ENCODE results near the gene GALNT14.

GALNT14 gene

GRCh38 chr2:31083234-31083993 lies 54.8 kb downstream of the GALNT14 start:
- no peak for DNase-seq

GRCh38 chr2:31082002-31082401 lies 56.2 kb downstream of the GALNT14 start:
- no peak for DNase-seq

GRCh38 chr2:31081492-31081891 lies 56.7 kb downstream of the GALNT14 start:
- peak; percentile 55 for DNase-seq

DNA sequence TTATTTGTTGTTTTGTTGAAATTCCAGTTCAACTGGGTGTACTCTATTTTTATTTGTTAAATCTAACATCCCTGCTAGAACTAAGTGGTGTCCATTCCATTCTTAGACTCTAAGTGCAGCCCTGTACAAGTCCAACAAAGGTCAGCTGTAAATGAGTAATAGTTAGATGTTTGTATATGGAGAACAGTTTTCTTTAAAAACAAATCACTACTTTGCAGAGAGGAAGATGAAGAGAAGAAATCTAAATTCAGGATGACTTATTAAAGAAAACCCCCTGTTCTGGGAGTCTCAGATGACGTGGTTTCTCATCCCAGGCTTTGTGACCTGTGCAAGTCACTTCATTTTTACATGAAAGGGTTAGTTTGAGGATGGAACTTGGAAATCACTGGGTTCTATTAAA lies 57.9 kb downstream of the GALNT14 start:
- DNase-seq, result no peak

DNA sequence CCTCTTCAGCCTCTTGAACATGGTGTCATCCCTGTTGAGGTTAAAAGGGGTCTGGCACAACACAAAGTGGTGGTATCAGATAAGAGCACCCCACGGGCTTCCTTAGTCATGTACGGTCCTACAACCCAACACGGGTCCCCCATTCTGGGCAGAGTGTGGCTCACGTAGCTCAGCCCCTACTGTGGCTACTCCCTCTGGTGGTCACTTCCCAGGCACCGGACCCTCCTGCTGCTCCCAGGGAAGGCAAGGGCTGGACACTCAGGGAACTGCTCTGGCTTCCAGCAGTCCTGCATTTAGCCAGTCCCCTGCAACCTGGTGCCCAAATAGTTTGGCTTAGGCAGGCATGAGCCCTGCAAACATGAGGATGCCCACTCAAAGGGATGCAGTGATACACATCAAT lies 58.6 kb downstream of the GALNT14 start:
- DNase-seq, result no peak

DNA sequence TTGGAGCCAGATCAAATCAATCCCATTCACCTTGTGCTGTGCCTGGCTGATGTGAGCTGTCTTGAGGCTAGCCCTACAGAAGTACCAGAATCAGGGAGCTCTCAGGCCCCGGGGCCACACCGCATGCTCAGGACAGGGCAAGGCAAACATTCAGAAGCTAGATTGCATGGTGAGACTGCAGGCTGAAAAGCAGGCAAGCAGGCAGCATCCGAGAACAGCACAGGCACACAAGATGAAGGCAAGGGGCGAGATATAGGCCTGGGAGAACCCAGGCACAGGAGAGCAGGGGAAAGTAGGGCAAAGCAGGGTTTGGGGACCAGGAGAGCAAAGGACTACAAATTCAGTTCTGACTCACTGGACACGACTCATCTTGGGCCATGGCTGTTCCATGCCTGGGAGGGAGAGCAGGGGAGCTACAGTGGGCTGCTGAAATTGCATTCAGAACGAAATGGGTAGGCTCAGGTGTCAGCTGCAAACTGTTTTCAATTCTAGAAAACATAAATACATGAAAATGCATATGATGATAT lies 59.6 kb downstream of the GALNT14 start:
- peak; percentile 49 for DNase-seq

DNA sequence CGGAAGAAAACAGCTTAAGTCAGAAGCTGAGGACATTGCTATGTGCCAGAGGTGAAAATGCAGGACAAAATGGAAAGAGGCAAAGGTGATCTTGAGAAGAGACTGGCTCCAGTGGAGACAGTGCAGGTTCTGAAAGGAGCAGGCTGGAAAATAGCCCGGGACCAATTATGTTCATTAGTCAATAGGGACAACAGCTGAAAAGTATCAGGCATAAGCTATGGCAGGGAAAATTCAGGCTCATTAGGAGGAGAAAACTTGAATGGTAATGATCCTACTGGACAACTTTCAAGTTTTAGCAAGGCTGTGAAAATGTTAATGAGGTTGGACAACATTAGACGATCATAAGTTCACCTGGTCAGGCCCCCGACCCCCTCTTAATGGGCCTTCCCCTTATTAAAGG lies 60.2 kb downstream of the GALNT14 start:
- DNase-seq, result no peak

DNA sequence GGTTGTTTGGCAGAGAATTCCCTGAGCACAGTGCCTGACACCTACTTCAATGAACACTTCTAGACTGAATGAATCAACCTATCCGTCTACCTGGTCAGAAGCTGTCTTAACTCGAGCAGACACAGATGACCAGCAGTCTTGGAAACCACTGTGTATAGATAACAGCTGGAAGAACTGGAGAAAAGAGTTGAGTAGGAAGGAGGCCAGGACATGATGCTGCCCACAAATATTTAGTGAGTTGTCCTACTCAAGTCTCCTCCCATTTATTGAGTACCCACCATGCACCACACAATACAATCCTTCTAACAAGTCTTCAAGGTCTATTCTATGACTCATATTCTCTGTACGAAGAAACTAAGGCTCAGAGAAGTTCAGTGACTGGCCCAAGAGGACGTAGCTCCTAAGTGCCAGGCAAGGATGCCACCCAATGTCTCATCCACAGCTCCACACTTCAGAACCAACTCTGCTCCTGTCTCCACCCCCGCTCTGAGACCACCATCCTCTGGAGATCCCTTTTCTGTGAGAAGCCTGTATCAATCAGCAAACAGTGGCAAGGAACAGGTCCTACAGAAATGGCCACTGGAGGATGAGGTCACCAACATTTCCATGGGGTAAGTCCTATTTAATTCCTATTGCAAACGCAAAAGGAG lies 62.2 kb downstream of the GALNT14 start:
- peak; percentile 65 for DNase-seq

GRCh38 chr2:31075431-31075830 lies 62.8 kb downstream of the GALNT14 start:
- peak; percentile 16 for DNase-seq

- DNase-seq, result no peak
Observed at GRCh38 chr2:31071741-31072140, 66.5 kb downstream of the GALNT14 start.

DNA sequence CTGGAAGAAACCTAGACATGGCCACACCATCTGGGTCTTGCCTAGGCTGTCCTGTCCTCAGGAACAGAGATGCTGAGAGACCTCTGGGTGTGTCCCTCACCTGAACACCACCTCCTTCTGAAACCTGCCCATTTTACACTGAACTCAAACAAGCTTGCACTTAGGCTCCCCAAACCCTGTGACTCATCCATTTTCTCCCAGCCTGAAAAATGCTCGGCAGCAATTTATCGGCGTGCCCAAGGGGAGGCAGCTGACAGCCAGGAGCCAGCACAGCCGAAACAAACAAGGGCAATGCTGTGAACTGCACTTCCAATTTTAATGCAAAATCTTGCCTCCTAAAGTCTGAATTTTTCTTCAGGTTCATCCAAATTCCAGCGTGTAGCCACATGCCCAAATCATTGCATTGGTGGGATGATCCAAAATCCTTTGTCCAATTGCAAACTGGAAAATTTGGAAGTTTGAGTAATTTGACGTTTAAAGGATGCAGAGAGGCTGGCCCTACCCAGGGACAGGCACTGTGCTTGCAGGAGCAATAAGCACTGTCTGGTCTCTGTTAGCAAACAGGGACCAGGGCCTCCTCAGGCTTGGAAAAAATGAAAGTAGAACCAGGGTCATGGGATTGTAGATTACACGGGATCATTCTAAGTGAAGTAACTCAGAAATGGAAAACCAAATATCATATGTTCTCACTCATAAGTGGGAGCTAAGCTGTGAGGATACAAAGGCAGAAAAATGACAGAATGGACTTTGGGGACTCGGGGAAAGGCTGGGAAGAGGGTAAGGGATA lies 67.7 kb downstream of the GALNT14 start:
- no peak for DNase-seq

DNA sequence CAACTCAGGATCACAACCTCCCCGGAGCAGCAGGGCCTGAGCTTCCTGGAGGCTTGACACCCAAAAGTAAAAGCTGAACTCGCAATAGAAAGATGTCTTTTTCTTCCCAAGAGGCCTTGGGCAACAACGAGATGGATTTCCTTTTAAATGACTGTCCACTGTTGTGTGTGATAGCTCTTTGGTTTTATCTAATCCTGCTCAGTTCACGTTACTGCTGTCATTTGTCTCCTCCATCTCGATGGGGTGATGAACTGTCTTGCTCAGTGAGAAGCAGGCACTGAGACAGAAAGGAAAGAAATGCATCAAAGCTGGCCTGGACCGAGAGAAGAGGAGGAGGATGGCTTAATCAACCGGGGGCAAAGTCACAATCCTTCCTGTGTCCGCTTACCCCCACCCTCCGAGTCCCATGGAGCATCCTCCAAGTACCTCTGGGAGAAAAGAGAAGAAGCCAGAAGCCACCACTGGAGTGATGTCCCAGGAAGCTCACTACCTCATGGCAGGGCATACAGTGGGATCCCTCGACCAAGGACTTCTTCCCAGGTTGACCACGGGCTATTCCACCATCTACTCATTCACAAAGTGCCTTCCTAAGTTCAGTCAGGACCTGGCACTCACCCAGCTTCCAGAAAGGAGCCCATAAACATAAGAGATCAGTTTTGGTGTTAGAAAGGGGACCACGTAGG lies 68.5 kb downstream of the GALNT14 start:
- DNase-seq, result no peak

- DNase-seq, result no peak
Observed at GRCh38 chr2:31067259-31067658, 71.0 kb downstream of the GALNT14 start.

DNA sequence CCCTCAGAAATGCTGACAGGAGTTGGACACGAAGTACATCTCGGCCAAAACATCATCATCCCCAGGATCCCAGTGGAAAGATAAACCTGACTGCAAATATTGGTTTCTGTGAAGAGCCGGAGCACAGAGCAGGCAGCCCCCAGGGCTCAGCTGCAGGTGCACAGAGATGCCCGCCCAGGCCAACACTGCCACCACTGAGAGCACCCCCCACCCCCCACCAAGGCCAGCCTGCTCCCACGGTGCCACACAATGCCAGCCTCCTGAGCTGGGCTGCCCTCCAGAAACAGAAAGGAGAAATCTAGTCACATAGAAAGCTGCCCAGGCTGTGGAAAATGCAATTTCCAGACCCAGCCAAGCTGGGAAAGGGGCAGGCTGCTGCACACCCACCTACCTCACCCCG lies 71.7 kb downstream of the GALNT14 start:
- DNase-seq, result no peak

DNA sequence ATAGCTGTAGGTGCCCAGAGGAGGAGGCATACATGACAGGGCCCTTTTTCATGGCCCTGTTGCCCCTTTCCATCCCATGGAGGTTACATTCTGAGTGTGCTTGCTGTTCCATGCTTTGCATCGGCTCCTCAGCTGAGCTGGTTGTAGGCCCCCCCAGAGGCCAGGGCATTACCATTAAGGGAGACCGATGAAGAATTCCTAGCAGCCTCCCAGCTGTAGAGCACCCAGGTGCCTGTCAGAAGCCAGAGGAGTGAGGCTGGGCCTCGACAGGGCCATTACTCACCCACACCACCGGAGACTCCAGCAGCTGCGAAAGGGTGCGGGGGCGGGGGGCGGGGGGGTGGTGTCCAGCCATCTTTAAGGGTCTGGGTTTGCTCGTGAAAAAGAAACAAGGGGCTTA lies 72.2 kb downstream of the GALNT14 start:
- no peak for DNase-seq

GRCh38 chr2:31065356-31065755 lies 72.9 kb downstream of the GALNT14 start:
- DNase-seq, result no peak

GRCh38 chr2:31060397-31060796 lies 77.8 kb downstream of the GALNT14 start:
- no peak for DNase-seq

DNA sequence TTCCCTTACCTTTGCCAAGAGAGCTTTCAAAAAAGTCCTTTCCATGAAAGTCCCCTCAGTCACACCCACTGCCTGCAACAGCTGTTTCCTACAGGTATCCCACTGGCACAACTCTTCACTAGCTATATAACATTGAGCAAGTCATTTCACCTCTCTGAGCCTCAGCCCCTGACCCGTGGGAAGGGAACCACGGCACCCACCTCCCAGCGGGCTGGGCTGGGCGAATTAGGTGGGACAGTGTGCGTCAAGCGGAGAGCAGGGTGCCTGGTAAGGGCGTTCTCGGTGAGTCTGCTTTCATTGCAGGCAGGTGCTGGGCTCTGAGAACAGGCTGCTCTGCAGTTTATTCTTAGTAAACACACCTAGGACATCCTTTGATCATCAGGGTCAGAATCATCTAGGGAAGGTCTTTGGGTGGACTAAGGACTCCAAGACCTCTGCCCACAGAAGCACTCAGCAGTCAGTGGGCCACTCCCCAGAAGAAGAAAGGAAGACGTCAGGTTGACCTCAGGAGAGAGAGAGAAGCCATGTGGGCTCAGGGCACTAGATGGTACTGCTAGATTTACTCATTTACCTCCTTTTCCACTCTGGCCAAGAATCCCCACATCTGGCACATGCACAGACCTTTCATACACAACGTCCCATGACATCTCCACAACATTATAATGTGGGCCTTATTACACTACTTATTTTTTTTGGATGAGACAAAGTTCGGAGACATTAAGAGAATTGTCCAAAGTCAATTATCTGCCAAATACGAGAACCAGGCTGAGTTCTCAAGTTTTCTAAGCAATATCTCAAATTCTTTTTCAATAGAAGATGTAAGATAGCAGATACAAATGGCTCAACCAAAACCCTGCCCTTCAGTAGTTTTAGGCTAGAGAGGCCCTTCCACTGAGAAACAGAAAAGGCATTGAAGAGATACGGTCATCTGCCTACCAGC lies 79.9 kb downstream of the GALNT14 start:
- no peak for DNase-seq

GRCh38 chr2:31057691-31058090 lies 80.5 kb downstream of the GALNT14 start:
- no peak for DNase-seq

GRCh38 chr2:31055938-31056337 lies 82.3 kb downstream of the GALNT14 start:
- DNase-seq, result no peak

GRCh38 chr2:31054842-31055388 lies 83.3 kb downstream of the GALNT14 start:
- no peak for DNase-seq

Measured in fibroblast of skin of back (primary cell).